SK-N-SH (cell line): ENCODE measurements around the gene C1orf210. TPM values are rescaled to one million over a fixed set of nuclear protein-coding genes. Genes with fewer than 3 reads are reported as not detected.

Experiments
- CTCF ChIA-PET: fragments of 300-600, 350-600 bp; formaldehyde crosslinking; extraction: SDS; loops from one replicate; lab custom pipeline; 2021; lab: Yijun Ruan, JAX
- POLR2A ChIA-PET: fragments of 350-600 bp; sonication (Branson Sonifier 250); formaldehyde crosslinking; extraction: SDS; loops from one replicate; lab custom pipeline; 2020; ENCODE audit warnings: antibody characterized with exemption, inconsistent platforms; lab: Yijun Ruan, JAX
- DNase-seq: peaks from one replicate; pipeline ENCODE4 v3.0.0; 2012
- H2AFZ ChIP-seq: fragments of 200-600 bp; sonication (generic); 2 replicates; pipeline ENCODE4 v1.8.1; 2016; ENCODE audit warnings: antibody characterized with exemption, mild to moderate bottlenecking, low read depth
- H3F3A ChIP-seq: fragments of 200-600 bp; sonication (generic); replicated peaks from 2 replicates; pipeline ENCODE3; 2016; ENCODE audit warnings: antibody characterized with exemption, mild to moderate bottlenecking; ENCODE audit not compliant: insufficient read depth
- H3K27ac ChIP-seq, 2 experiments: fragments of 200-500 bp in 1 of 2; fragments of 200-600 bp in 1 of 2; sonication (Bioruptor generic) in 1 of 2; sonication (generic), shearing (Covaris generic) in 1 of 2; 2 replicates each; pipeline versions ENCODE4 v1.5.1 to v1.6.1; 2014 to 2016; ENCODE audit warnings: low read depth in 2 of 2, inconsistent platforms in 1 of 2, low read length in 1 of 2, mild to moderate bottlenecking in 1 of 2, mixed read lengths in 1 of 2
- H3K27me3 ChIP-seq: fragments of 200-600 bp; sonication (generic), shearing (Covaris generic); 2 replicates; pipeline ENCODE4 v1.6.1; 2016; ENCODE audit warnings: mixed run types; ENCODE audit not compliant: insufficient read depth
- H3K36me3 ChIP-seq, 2 experiments: fragments of 200-500 bp in 1 of 2; fragments of 200-600 bp in 1 of 2; sonication (Bioruptor generic) in 1 of 2; sonication (generic) in 1 of 2; replicated peaks in 1 of 2; 2 replicates each; pipeline versions ENCODE3 to v1.5.1; 2014 to 2016; ENCODE audit warnings: low read length in 1 of 2, mild to moderate bottlenecking in 1 of 2; ENCODE audit not compliant: insufficient read depth in 2 of 2, control insufficient read depth in 1 of 2
- H3K4me1 ChIP-seq, 2 experiments: fragments of 200-500 bp in 1 of 2; fragments of 200-600 bp in 1 of 2; sonication (Bioruptor generic) in 1 of 2; sonication (generic), shearing (Covaris generic) in 1 of 2; 2 replicates each; pipeline versions ENCODE4 v1.5.1 to v1.6.1; 2014 to 2016; ENCODE audit warnings: low read depth in 1 of 2, low read length in 1 of 2, mixed run types in 1 of 2; ENCODE audit not compliant: insufficient read depth in 2 of 2, control insufficient read depth in 1 of 2
- H3K4me2 ChIP-seq: fragments of 200-600 bp; sonication (generic), shearing (Covaris generic); 2 replicates; pipeline ENCODE4 v1.6.1; 2017; ENCODE audit warnings: mixed run types
- H3K4me3 ChIP-seq, 2 experiments: fragments of 200-500 bp in 1 of 2; fragments of 200-600 bp in 1 of 2; sonication (Bioruptor generic) in 1 of 2; sonication (generic), shearing (Covaris generic) in 1 of 2; 2 replicates each; pipeline versions ENCODE4 v1.5.1 to v1.8.1; 2014 to 2016; ENCODE audit warnings: low read depth in 2 of 2, inconsistent platforms in 1 of 2, low read length in 1 of 2, mild to moderate bottlenecking in 1 of 2, mixed read lengths in 1 of 2, moderate library complexity in 1 of 2
- H3K79me2 ChIP-seq: fragments of 200-600 bp; sonication (generic); 2 replicates; pipeline ENCODE4 v1.8.1; 2017; ENCODE audit warnings: mild to moderate bottlenecking; ENCODE audit not compliant: insufficient read depth
- H3K9ac ChIP-seq: fragments of 200-600 bp; sonication (generic); 2 replicates; pipeline ENCODE4 v1.6.1; 2017; ENCODE audit warnings: mixed run types
- H3K9me2 ChIP-seq: fragments of 200-600 bp; sonication (generic); 2 replicates; pipeline ENCODE4 v1.6.1; 2017; ENCODE audit warnings: mixed run types
- H3K9me3 ChIP-seq: fragments of 200-600 bp; sonication (generic); 2 replicates; pipeline ENCODE4 v1.6.1; 2017; ENCODE audit warnings: mixed run types, mild to moderate bottlenecking, moderate library complexity
- H4K20me1 ChIP-seq: fragments of 200-600 bp; sonication (generic); 2 replicates; pipeline ENCODE4 v1.6.1; 2017; ENCODE audit warnings: mild to moderate bottlenecking, mixed run types; ENCODE audit not compliant: insufficient read depth
- CHD2 ChIP-seq: fragments of 150-350 bp; IDR thresholded peaks from 2 replicates; pipeline ENCODE4 v1.6.1; 2018; ENCODE audit warnings: low read length; ENCODE audit not compliant: partially characterized antibody
- ELF1 ChIP-seq: IDR thresholded peaks from 2 replicates; pipeline ENCODE4 v1.4.0; 2012
- EZH2phosphoT487 ChIP-seq: fragments of 200-600 bp; sonication (generic); IDR thresholded peaks from 2 replicates; pipeline ENCODE4 v1.6.1; 2017; ENCODE audit warnings: low read depth, mixed run types, mild to moderate bottlenecking, antibody characterized with exemption, moderate library complexity, borderline replicate concordance
- FOXJ3 ChIP-seq: sonication (generic); formaldehyde crosslinking; IDR thresholded peaks from 2 replicates; pipeline ENCODE4 v1.5.1; 2020; ENCODE audit warnings: mild to moderate bottlenecking, missing genetic modification reagents
- GABPA ChIP-seq: IDR thresholded peaks from 2 replicates; pipeline ENCODE4 v1.4.0; 2012; ENCODE audit warnings: low read depth, mild to moderate bottlenecking
- GATA2 ChIP-seq: sonication (generic); formaldehyde crosslinking; IDR thresholded peaks from 2 replicates; pipeline ENCODE4 v1.5.0; 2020; ENCODE audit warnings: mild to moderate bottlenecking, missing genetic modification reagents
- IRF3 ChIP-seq: fragments of 150-350 bp; IDR thresholded peaks from 2 replicates; pipeline ENCODE4 v1.6.1; 2016; ENCODE audit warnings: mild to moderate bottlenecking, low read depth, low read length
- JUND ChIP-seq: IDR thresholded peaks from 2 replicates; pipeline ENCODE4 v1.4.0; 2012
- MAX ChIP-seq: IDR thresholded peaks from 2 replicates; pipeline ENCODE4 v1.4.0; 2012; ENCODE audit warnings: low read depth
- PBX3 ChIP-seq: IDR thresholded peaks from 2 replicates; pipeline ENCODE4; 2012
- RAD21 ChIP-seq: IDR thresholded peaks from 2 replicates; pipeline ENCODE4 v1.6.1; 2012; ENCODE audit warnings: mild to moderate bottlenecking, low read length
- RXRA ChIP-seq: IDR thresholded peaks from 2 replicates; pipeline ENCODE4 v1.4.0; 2012; ENCODE audit warnings: low read depth, mild to moderate bottlenecking, borderline replicate concordance
- SIN3A ChIP-seq: IDR thresholded peaks from 2 replicates; pipeline ENCODE4 v1.6.1; 2012; ENCODE audit warnings: low read depth, mild to moderate bottlenecking, low read length, moderate library complexity, borderline replicate concordance
- TAF1 ChIP-seq: IDR thresholded peaks from 2 replicates; pipeline ENCODE4 v1.6.1; 2012; ENCODE audit warnings: low read depth, mild to moderate bottlenecking, low read length, moderate library complexity, borderline replicate concordance
- TCF12 ChIP-seq: IDR thresholded peaks from 2 replicates; pipeline ENCODE4 v1.4.0; 2012
- WGBS: methylation state at CpG from one replicate; pipeline ENCODE4 v1.1.6; 2017; ENCODE audit warnings: low lambda C conversion rate; 5-methylcytosine and 5-hydroxymethylcytosine counted together
- polyA plus RNA-seq, 3 experiments: library from polyadenylated mRNA; depleted of rRNA; stranded (reverse); fragments of >200 nt; gene quantifications; 2 replicates each; pipeline ENCODE4 v1.2.3, GENCODE V29; 2012

The C1orf210 gene
- polyA plus RNA-seq, 1 of the 3 experiments (the other 2 are of a cell fraction) = not detected

- TF ChIP-seq GABPA = no peak
- no peak for TF ChIP-seq ELF1
- TF ChIP-seq RXRA = no peak
- TF ChIP-seq RAD21 = no peak
- TF ChIP-seq GATA2 (CRISPR knock-in tag) = no peak
- TF ChIP-seq IRF3 = no peak
- TF ChIP-seq EZH2phosphoT487 = no peak
- TF ChIP-seq TCF12 = no peak
- TF ChIP-seq PBX3 = no peak
- no peak for TF ChIP-seq CHD2
- no peak for TF ChIP-seq SIN3A
- no peak for TF ChIP-seq TAF1
- no peak for TF ChIP-seq MAX
- TF ChIP-seq JUND = no peak
- H3K9me2 ChIP-seq = no peaks in the 10 kb centered on the region
- no peak for DNase-seq
- no peaks in the 10 kb centered on the region for H3K36me3 ChIP-seq
- ChIA-PET CTCF (interaction anchor here (0.8 to 1.8 kb wide), 2 partner anchors 9 to 25 kb away, joined by 3 to 7 read pairs; no protein-coding TSS in a partner anchor), POLR2A (interaction anchor here (0.7 kb wide), 1 partner anchor 137 kb away, joined by 3 read pairs; the partner anchor contains the start of gene MED8)
- H3K4me2 ChIP-seq = no peak overlapping the region
- H3K9ac ChIP-seq = no peak overlapping the region
- H4K20me1 ChIP-seq = no peaks in the 10 kb centered on the region
- no peak overlapping the region for H3K27ac ChIP-seq
- no peaks in the 10 kb centered on the region for H3F3A ChIP-seq
- H3K4me3 ChIP-seq = no peak overlapping the region
- no peak overlapping the region for H2AFZ ChIP-seq
- H3K9me3 ChIP-seq = 0 out of 2 replicates have a peak, but pooled peaks cover 5% of the 10 kb centered on the region
- 19% methylated on average over 1 of the region's 1 CpG for WGBS
- peaks cover 24% of the 10 kb centered on the region; the same call in 1 of the 2 replicates for H3K27me3 ChIP-seq
- no peaks in the 10 kb centered on the region for H3K79me2 ChIP-seq
- no peaks in the 10 kb centered on the region for H3K4me1 ChIP-seq
Observed at GRCh38 chr1:43252225-43252624, 33.2 kb downstream of the C1orf210 start.

- Histone ChIP-seq H3K4me2 (no peak overlapping the region), H3K4me3 (no peak overlapping the region), H3K27me3 (peaks cover 24% of the 10 kb centered on the region; the same call in 1 of the 2 replicates)
- TF ChIP-seq FOXJ3 (CRISPR knock-in tag) (no peak), EZH2phosphoT487 (no peak), MAX (no peak), TCF12 (no peak)
- TF ChIP-seq, all 33 proteins: peak for 0
- Histone ChIP-seq H3K9me3 (peaks cover 14% of the 10 kb centered on the region; the same call in 1 of the 2 replicates), H3K4me1 (no peaks in the 10 kb centered on the region), H3K79me2 (no peaks in the 10 kb centered on the region), H3K27ac (no peak overlapping the region), H3K36me3 (no peaks in the 10 kb centered on the region), H2AFZ (no peak overlapping the region), H4K20me1 (no peaks in the 10 kb centered on the region), H3K9me2 (no peaks in the 10 kb centered on the region), H3F3A (no peaks in the 10 kb centered on the region), H3K9ac (no peak overlapping the region)
- ChIA-PET CTCF (interaction anchor here (1.8 kb wide), 1 partner anchor 24 kb away, joined by 7 read pairs; no protein-coding TSS in a partner anchor), POLR2A (no interaction called here)
- DNase-seq = no peak
- 11% methylated on average over 5 of the region's 5 CpGs for WGBS
Observed at GRCh38 chr1:43251024-43251423, 34.4 kb downstream of the C1orf210 start.
